Endometrial microvascular endothelial cells (primary cell): Measurements from ENCODE around the gene RETREG1. TPM values are rescaled to one million over a fixed set of nuclear protein-coding genes. Genes with fewer than 3 reads are reported as not detected.
"Not testable (repeated sequence)": the region's sequence is repeated elsewhere in the genome, so short reads cannot be mapped to it uniquely, and the experiment has no call there.

ENCODE experiments used
- in situ Hi-C: cut with HindIII; loops from 2 replicates; pipeline ENCODE4 v1.10.0; 2017; ENCODE audit warnings: low sequenced_read_pairs, low pct_unique_long_range_greater_than_20kb; ENCODE audit errors: inconsistent ontology term
- total RNA-seq: library from RNA; depleted of rRNA; stranded (reverse); fragments of >200 nt; gene quantifications from one replicate; pipeline ENCODE4 v1.2.3, GENCODE V29; 2015; ENCODE audit errors: inconsistent ontology term

The RETREG1 gene, protein sequence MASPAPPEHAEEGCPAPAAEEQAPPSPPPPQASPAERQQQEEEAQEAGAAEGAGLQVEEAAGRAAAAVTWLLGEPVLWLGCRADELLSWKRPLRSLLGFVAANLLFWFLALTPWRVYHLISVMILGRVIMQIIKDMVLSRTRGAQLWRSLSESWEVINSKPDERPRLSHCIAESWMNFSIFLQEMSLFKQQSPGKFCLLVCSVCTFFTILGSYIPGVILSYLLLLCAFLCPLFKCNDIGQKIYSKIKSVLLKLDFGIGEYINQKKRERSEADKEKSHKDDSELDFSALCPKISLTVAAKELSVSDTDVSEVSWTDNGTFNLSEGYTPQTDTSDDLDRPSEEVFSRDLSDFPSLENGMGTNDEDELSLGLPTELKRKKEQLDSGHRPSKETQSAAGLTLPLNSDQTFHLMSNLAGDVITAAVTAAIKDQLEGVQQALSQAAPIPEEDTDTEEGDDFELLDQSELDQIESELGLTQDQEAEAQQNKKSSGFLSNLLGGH
- total RNA-seq: not detected

GRCh38 chr5:16616536-16617273 is at the start of gene RETREG1:
RETREG1 (minus strand) TSS chr5:16616997; CDS start chr5:16616971, 26 bp downstream.
- in situ Hi-C loops: no loop called here

DNA sequence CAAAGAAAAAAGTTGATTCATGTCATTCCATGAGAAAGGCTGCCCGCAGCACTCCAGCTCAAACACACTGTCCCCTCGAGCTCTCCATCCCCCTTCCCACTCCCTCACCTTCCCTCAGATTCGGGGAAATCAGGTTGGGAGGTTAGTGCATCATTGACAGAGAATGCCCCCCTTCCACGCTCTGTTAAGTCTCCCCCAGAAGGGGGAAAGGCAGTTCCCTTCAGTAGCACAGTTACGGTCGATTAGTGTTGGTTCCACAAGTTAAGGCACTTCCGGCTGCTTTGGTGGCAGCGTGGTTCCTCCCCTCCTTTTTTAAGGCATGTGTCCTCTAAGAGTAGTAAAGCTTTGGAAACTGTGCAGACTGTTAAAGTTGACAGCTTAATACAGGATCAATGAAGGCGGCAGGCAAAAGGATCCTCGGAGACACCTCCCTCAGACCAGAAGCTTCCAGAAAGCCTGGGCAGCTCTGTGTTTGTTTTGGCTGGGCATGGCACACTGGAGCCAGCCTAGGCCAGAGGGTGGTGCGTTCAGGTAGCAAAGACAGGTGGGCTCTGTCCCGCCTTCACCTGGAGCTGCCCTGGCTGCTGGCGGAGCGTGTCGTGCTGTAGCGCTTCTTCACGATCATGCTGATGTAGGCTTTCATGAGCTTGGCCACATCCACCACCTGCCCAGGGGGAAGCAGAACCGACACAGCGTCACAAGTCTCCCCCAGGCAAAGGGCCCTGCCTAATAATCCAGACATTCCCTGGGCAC is 49.5 kb upstream of the RETREG1 start:
- in situ Hi-C loops: no loop called here

GRCh38 chr5:16665601-16666000 is 48.8 kb upstream of the RETREG1 start:
- in situ Hi-C loops: no loop called here

DNA sequence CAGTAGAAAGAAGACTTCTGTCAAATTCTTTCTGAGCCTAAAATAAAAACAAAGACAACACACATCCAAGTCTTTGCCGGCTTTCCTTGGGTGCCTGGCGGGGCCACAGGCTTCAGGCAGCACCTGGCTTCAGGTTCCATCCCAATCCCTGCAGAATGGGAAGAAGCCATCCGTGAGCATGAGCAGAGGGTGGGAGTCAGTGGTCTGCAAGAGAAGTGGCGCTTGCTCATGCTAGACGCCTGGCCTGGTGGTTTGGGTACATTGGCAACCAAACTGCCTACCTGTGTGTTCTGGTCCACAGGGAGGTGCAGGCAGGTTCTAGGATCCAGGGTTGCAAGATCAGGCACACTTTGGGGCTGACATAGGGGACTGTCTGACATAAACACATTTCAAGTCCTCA is 47.6 kb upstream of the RETREG1 start:
- in situ Hi-C loops: no loop called here

GRCh38 chr5:16663840-16664239 is 47.0 kb upstream of the RETREG1 start:
- in situ Hi-C loops: no loop called here

DNA sequence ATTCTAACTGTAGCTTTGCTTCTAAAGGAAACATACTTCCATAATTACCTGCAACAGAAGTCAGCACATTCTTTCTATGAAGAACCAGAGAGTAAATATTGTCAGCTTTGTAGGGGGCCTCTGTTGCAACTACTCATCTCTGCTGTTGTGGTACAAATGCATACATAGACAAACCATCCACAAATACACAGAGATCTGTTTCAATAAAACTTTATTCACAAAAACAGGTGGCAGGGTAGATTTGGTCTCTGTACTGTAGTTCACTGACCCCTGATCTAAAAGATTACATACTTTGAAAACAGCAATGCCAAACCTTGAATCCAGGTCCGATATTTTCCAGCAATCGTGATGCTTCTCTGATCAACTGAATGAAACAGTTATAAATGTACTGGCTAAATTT is 44.9 kb upstream of the RETREG1 start:
- in situ Hi-C loops: no loop called here

DNA sequence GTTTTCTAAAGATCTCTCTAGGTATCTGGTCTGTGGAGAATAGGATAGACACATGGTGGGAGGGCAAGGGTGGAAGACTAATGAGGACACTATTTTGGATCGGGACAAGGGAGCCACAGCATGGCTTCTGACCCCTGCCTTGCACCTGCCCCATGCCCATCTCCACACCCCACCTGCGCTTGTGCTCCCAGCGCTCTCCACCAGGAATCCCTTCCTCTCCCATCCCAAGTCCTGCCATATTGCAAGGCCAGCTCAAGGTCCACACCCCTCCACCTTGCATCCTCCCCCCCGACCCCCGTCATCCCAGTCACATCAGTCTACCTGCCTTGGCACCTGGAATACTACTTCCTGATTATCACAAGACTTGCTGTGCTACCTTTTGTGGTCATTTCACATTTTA is 44.2 kb upstream of the RETREG1 start:
- in situ Hi-C loops: no loop called here

- in situ Hi-C loops: no loop called here
Observed at GRCh38 chr5:16659536-16659935, 42.7 kb upstream of the RETREG1 start.

GRCh38 chr5:16656561-16657191 is 39.9 kb upstream of the RETREG1 start:
- in situ Hi-C loops: no loop called here

DNA sequence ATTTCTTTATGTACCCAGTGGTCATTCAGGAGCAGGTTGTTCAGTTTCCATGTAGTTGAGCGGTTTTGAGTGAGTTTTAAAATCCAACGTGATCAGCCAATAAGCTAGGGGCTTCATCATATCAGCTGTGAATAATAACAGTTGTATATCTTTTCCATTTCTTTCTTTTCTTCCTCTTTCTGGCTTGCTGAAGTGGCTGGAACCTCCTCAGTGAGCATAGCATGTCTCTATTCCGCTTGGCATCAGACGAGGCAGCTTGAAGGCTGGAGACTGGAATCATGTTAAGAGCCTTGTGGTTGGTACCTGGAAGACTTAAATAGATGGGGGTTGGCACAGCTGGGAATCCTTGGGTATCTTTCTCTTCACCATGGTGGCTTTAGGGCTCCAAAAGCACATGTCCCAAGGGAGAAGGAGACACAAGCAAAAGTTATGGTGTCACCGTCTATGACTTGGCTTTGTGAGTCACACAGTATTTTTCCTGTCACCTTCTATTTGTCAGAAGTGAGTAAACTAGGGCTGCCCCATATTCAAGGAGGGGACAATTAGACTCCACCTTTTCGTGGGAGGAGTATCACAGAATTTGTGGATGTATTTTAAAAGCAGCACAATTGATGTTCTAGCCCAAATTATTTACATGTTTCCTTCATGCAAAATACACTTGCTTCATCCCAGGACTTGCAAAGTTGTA is 38.0 kb upstream of the RETREG1 start:
- in situ Hi-C loops: no loop called here

DNA sequence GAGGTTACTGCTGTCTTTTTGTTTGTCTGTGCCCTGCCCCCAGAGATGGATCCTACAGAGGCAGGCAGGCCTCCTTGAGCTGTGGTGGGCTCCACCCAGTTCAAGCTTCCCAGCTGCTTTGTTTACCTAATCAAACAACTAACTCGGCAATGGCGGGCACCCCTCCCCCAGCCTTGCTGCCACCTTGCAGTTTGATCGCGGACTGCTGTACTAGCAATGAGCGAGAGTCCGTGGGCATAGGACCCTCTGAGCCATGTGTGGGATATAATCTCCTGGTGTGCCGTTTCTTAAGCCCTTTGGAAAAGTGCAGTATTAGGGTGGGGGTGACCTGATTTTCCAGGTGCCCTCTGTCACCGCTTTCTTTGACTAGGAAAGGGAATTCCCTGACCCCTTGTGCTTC is 31.9 kb upstream of the RETREG1 start:
- in situ Hi-C loops: not testable (repeated sequence)

GRCh38 chr5:16644301-16644889 is 27.6 kb upstream of the RETREG1 start:
- in situ Hi-C loops: no loop called here

DNA sequence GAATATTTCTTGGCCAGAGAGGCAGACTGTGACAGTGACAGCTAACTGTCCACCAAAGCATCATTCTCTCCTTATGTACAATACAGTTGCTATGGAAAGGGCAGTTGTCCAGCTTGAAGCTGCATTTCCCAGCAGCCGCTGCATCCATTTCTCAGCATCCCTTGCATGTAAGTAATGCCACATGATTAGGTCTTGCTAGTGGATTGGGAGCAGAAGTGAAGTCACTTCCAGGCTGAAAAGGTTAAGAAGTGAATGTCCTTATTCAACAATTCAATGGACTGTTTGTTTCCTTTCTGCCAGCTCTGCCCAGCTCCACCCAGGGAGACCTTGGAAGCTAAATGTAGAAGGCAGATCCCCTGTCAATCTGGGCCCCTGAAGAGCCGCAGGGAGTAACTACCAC is 26.1 kb upstream of the RETREG1 start:
- in situ Hi-C loops: no loop called here

- in situ Hi-C loops: no loop called here
Observed at GRCh38 chr5:16639206-16639605, 22.4 kb upstream of the RETREG1 start.

GRCh38 chr5:16628376-16628775 is 11.6 kb upstream of the RETREG1 start:
- in situ Hi-C loops: no loop called here

DNA sequence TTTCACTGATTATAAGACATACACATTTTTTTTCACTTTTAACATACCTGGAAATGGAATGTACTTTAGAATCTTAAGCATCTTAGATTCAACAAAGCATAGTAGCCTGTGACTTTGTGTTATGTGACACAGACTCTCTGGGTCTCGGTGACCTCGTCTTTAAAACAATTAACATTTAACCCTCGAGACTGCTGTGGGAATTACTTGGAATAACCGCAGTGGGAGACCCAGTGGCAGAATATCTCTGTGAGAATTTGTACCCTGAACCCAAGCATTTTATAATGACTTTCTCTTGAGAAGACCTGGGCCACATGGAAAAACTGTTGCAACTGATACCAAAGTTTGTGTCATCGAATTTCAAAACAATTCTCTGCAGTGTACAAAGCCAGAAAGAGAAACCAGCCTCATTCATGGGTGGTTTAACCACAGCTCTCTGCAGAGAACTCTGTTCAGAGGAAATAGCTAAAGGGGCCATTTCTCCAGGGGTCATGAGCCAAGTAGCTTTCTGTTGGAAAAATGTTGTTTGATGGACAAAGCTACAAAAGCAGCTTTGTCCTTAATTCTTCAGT is 10.0 kb upstream of the RETREG1 start:
- in situ Hi-C loops: no loop called here

GRCh38 chr5:16625096-16625495 is 8.3 kb upstream of the RETREG1 start:
- in situ Hi-C loops: no loop called here

- in situ Hi-C loops: no loop called here
Observed at GRCh38 chr5:16619136-16619535, 2.3 kb upstream of the RETREG1 start.
